Frontal cortex (tissue), 4 donors: ENCODE results near the gene SLC35F1. TPM values are rescaled to one million over a fixed set of nuclear protein-coding genes. Genes with fewer than 3 reads are reported as not detected.

Experiments used
- DNase-seq, 2 donors: peaks; one replicate each; pipeline ENCODE4 v3.0.0; 2012; ENCODE audit warnings: low spot score in 2 of 2
- FAIRE-seq: peaks from 2 replicates; lab custom pipeline; 2012; peaks lifted over from hg19 to GRCh38; lab: Jason Lieb, UNC
- total RNA-seq: library from RNA; depleted of rRNA; stranded (reverse); fragments of >200 nt; gene quantifications from one replicate; pipeline ENCODE4 v1.2.3, GENCODE V29; 2014
- donor health status: control.
- donor health status: control.
- donor health status: control.

SLC35F1 gene
- total RNA-seq, 1 donor from 2014 or later, result 97.0 TPM

DNA sequence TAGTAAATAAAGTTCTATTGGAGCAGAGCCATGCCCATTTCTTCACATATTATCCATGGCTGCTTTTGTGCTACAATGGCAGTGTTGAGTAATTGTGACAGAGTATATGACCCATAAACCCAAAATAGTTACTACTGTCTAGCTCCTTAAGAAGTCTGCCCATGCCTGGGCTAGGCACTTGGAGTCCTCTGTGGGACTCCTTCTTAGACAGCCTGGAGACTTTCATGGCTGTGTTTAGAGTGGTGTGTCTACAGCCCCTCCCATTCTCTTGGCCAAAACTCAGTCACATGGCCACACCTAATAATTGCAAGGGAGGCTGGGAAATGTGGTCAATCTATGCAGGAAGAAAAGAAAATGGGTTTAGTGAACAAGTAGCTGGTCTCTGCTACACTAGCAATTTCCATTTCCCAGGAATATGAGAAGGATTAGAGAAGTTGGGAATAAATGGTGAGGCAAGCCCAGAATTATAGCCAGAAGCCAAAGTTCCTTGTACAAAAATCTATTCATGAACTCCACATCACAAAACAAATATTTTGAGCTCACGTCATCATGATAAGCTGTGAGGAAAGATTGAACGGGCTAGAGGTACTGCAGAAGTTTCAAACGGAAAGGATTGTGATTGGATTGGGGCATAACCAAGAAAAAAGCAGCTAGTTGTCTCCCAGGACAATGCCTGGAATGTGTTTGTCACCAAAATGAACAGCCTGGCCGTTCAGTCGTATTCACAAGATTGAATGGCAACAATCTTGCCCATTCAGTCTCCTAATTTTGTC lies 389.3 kb downstream of the SLC35F1 start:
- FAIRE-seq (no peak), DNase-seq (no peak)

- DNase-seq, result no peak
- FAIRE-seq, result no peak
Observed at GRCh38 chr6:118297821-118298220, 390.8 kb downstream of the SLC35F1 start.

- FAIRE-seq (no peak), DNase-seq (no peak)
Observed at GRCh38 chr6:118298476-118299427, 391.7 kb downstream of the SLC35F1 start.

DNA sequence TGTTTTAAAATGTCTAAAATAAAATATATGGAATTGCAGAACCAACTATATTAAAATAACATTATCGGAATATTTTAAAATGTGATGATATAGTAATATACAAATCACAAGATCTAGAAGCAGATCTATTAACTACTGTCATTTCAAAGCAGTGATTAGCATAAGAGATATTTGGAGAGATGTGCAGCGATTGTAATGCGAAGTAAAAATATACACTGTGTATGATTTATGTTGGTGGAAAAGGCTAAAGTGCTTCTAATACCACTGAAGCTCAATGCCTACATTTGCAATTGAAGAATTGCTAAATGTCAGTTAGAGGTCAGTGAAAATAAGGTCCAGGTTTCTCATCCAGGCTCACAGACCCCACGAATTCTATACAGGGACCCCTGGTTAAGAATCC lies 392.4 kb downstream of the SLC35F1 start:
- FAIRE-seq (no peak), DNase-seq (no peak)

DNA sequence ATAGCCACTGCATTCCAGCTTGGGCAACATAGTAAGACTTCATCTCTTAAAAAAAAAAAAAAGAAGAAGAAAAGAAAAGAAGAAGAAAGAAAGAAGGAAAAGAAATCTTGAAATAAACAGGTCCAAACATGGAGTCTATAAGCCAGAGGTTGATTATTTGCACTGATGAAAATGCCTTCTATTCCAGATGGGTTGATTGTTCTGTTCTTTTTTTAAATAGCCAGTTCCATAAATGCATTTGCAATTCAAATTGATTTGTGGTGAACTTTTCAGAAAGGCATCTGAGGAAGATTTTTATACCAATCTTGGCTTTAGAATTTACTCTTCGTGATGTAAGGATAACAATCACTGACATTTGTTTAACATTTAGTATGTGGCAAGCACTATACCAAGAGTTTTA lies 397.3 kb downstream of the SLC35F1 start:
- no peak for FAIRE-seq
- no peak for DNase-seq

DNA sequence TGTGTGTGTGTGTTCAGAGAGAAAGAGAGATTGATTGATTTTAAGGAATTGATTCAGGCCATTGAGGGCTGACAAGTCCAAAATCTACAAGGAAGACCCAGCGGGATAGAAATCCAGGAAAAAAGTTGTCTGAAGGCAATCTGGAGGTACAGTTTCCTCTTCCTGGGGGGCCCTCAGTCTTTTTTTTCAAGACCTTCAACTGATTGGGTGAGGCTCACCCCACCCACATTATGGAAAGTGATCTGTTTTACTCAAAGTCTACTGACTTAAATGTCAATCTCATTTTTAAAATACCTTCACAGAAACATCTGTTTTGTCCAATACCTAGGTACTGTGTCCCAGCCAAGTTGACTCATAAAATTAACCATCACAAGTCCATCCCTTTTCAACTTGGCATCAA lies 398.0 kb downstream of the SLC35F1 start:
- no peak for FAIRE-seq

GRCh38 chr6:118306392-118307238 lies 399.6 kb downstream of the SLC35F1 start:
- FAIRE-seq, result no peak

More for the DNA sequence above, 398.0 kb downstream of the SLC35F1 start:
- DNase-seq, result no peak

DNA sequence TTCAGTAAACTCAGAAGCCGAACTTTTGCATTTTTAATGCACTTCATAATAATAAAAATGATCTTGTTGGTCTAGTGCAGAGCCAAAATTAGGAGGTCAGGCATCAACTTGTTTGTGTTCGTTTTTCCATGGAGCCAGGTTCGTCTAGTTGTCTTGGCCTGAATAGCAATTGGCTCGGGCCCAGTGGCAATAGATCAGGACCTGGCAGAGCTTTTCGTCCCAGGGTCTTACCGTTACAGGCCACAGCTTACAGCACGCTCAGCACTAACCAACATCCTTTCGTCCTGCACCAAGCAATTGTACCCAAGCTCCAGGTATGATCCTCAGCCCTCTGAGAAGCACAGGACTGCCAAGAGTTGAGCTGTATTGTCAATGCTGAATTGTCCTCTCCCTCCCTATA lies 400.5 kb downstream of the SLC35F1 start:
- FAIRE-seq (no peak), DNase-seq (no peak)

More at GRCh38 chr6:118306392-118307238, 399.6 kb downstream of the SLC35F1 start:
- DNase-seq, result no peak

GRCh38 chr6:118309337-118310093 lies 402.5 kb downstream of the SLC35F1 start:
- no peak for DNase-seq
- FAIRE-seq, result no peak

GRCh38 chr6:118313208-118313607 lies 406.1 kb downstream of the SLC35F1 start:
- no peak for DNase-seq
- no peak for FAIRE-seq

DNA sequence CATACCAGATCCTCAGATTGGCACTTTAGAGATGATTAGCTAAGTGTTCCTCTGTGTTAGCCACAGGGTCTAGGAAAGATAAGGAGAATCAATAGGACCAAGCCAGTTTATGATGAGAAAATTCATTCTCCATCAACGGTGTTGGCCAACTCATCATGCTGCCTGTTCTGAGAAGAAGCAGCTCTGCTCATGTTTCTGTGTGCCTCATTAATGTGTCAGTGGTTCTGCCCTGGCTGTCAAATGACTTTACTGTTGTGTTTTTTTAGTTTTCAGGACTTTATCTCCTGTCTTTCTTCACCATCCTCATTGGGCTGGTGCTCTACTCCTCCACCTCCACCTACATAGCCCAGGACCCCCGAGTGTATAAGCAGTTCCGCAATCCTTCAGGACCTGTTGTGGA lies 406.7 kb downstream of the SLC35F1 start:
- FAIRE-seq, result no peak

DNA sequence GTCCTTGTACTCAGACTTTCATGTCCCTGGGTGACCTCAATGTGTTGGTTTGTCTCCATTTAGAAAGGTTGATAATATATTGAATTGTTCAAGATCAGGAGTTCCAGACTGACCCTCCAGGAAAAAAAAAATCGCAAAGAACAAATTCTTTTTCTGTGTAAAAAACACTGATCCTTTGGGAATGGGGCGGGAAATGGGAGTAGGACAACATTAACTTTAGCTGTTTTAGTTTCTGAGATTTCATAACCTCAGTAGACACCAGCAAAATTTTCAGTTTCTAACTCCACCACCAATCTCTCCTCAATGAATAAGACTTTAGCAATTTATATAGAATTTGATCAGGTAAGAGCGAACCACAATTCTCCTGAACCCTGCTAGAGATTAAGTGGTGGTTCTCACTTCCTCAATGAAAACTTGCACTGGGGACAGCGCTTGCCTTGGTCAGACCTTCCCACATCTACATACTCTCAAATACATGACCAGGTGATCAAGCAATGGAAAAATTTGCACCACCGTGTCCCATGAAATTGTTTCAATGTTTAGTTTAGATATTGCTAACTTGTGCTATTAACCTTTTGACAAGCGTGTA lies 409.8 kb downstream of the SLC35F1 start:
- DNase-seq (no peak), FAIRE-seq (no peak)

More for the DNA sequence above, 406.7 kb downstream of the SLC35F1 start:
- no peak for DNase-seq

GRCh38 chr6:118317581-118318563 lies 410.8 kb downstream of the SLC35F1 start:
- FAIRE-seq (no peak), DNase-seq (no peak)

DNA sequence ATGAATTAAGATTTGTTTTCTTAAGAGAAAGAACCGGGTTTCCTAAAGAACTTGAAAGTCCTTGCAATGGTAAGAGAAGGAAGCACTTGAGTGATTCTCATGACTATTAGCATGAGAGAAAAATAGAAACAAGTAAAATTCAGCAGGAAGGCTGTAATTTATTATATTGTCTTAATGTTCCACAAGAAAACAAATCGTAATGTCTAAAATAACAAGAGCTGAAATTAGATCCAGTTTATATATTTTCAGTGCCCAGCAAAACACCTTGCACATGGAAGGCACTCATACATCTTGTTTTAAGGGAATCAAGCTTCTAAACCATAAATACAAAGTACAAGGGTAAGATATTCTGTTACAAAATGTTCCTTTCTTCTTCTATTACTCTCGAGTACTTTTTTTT lies 411.6 kb downstream of the SLC35F1 start:
- no peak for FAIRE-seq

GRCh38 chr6:118319416-118319815 lies 412.4 kb downstream of the SLC35F1 start:
- FAIRE-seq, result no peak
- DNase-seq, result no peak

More for the DNA sequence above, 411.6 kb downstream of the SLC35F1 start:
- DNase-seq, result no peak

- FAIRE-seq, result no peak
- no peak for DNase-seq
Observed at GRCh38 chr6:118319894-118320649, 413.0 kb downstream of the SLC35F1 start.

- FAIRE-seq, result no peak
Observed at GRCh38 chr6:118320652-118321051, 413.6 kb downstream of the SLC35F1 start.

More at GRCh38 chr6:118320652-118321051, 413.6 kb downstream of the SLC35F1 start:
- DNase-seq, result no peak
